Measurements from ENCODE around the gene HRH2.

DNA sequence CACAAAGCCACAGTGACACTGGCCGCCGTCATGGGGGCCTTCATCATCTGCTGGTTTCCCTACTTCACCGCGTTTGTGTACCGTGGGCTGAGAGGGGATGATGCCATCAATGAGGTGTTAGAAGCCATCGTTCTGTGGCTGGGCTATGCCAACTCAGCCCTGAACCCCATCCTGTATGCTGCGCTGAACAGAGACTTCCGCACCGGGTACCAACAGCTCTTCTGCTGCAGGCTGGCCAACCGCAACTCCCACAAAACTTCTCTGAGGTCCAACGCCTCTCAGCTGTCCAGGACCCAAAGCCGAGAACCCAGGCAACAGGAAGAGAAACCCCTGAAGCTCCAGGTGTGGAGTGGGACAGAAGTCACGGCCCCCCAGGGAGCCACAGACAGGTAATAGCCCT is 26.1 kb downstream of the HRH2 start:
- TF ChIP-seq POLR2A (IDR thresholded peaks at IDR 0.05; ENCODE audit: low read length) = no peak
- no peak for TF ChIP-seq GATA1 (IDR thresholded peaks at IDR 0.05; ENCODE audit: low read depth, low read length)
